Lower leg skin (tissue), 4 donors: ENCODE results near the gene UQCRQ. TPM values are rescaled to one million over a fixed set of nuclear protein-coding genes. Genes with fewer than 3 reads are reported as not detected.

Experiments used
- DNase-seq, 2 donors: peaks; one replicate each; pipeline ENCODE4 v3.0.0-alpha.2; 2019; ENCODE audit warnings: low spot score in 2 of 2
- H3K4me3 ChIP-seq: fragments of 200-600 bp; sonication (generic); 2 replicates; pipeline ENCODE4 v1.5.1; 2017; ENCODE audit warnings: mild to moderate bottlenecking, low read depth; ENCODE audit not compliant: poor library complexity, severe bottlenecking
- POLR2A ChIP-seq, 2 donors: fragments of 450-650 bp; IDR thresholded peaks; one replicate each; pipeline ENCODE4 v1.6.1; 2016 to 2017; ENCODE audit warnings: antibody characterized with exemption in 2 of 2, mild to moderate bottlenecking in 1 of 2, moderate library complexity in 1 of 2
- WGBS, 2 donors: methylation state at CpG; one replicate each; pipeline ENCODE4 v1.1.5; 2018; 5-methylcytosine and 5-hydroxymethylcytosine counted together
- intact Hi-C: fragments of 100-400 bp; cut with DNase I; formaldehyde crosslinking; loops from one replicate; pipeline ENCODE4 v1.15.0; 2023; ENCODE audit warnings: low total_unique reads
- total RNA-seq, 4 donors: library from RNA; depleted of rRNA; stranded (reverse); fragments of >200 nt; gene quantifications; one replicate each; pipeline ENCODE4 v1.1.0, GENCODE V29; 2016
- TF ChIP-seq, protein P1 (sequence below), 3 donors: fragments of 450-650 bp; IDR thresholded peaks; one replicate each; pipeline ENCODE4 v1.5.1; 2016; ENCODE audit warnings: antibody characterized with exemption in 3 of 3, mild to moderate bottlenecking in 3 of 3, moderate library complexity in 2 of 3

Gene UQCRQ
- total RNA-seq, 4 donors from 2014 or later, result 56.0 to 122 (median 88.0) TPM

DNA sequence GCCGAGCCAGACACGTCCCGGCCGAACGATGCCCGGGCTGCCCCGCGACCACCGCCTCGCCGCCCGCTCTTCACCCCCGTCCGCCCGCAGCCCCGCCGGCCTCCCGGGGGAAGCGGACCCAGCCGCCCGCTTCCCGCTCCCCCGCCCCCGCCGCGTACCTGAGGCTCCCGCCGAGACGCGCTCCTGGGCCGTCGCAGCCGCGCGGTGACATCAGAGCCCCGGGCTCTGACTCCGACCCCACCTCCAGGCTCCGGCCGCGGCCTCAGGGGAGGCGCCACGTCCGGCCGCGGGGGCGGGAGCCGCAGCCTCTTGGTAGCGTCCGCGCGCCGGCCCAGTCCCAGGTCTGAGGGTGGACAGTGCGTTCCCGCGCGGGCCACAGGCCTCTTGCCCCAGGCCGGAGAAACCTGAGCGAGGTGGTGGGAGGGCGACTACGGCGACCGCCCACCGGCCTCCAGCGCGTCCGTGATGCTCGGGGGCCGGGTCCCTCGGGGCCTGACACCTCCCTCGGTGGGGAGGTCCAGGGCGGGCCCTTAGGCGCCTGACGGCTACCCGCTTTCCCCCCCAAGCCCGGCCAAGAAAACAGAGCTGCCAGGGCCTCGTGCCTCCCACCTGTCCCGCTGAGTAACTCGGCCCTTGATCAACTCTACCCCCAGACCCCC lies 35.9 kb upstream of the UQCRQ start, which contains the start of gene SHROOM1:
SHROOM1 (minus strand) TSS at position 212 of the 659 bp plus-strand sequence. CDS start 4,507 bp downstream, outside the sequence.
- peak in 1 of 2 donors; percentile 89 for DNase-seq
- WGBS, 2 donors, result 14 to 70% methylated on average over 7 to 39 of the region's 78 CpGs
- intact Hi-C loops, result no loop called here
- peak within 1 kb of the TSS; percentile 54 for H3K4me3 ChIP-seq
- no peak for TF ChIP-seq POLR2A (IDR thresholded peaks at IDR 0.05)
- TF ChIP-seq, protein P1, sequence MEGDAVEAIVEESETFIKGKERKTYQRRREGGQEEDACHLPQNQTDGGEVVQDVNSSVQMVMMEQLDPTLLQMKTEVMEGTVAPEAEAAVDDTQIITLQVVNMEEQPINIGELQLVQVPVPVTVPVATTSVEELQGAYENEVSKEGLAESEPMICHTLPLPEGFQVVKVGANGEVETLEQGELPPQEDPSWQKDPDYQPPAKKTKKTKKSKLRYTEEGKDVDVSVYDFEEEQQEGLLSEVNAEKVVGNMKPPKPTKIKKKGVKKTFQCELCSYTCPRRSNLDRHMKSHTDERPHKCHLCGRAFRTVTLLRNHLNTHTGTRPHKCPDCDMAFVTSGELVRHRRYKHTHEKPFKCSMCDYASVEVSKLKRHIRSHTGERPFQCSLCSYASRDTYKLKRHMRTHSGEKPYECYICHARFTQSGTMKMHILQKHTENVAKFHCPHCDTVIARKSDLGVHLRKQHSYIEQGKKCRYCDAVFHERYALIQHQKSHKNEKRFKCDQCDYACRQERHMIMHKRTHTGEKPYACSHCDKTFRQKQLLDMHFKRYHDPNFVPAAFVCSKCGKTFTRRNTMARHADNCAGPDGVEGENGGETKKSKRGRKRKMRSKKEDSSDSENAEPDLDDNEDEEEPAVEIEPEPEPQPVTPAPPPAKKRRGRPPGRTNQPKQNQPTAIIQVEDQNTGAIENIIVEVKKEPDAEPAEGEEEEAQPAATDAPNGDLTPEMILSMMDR (IDR thresholded peaks at IDR 0.05), result no peak

DNA sequence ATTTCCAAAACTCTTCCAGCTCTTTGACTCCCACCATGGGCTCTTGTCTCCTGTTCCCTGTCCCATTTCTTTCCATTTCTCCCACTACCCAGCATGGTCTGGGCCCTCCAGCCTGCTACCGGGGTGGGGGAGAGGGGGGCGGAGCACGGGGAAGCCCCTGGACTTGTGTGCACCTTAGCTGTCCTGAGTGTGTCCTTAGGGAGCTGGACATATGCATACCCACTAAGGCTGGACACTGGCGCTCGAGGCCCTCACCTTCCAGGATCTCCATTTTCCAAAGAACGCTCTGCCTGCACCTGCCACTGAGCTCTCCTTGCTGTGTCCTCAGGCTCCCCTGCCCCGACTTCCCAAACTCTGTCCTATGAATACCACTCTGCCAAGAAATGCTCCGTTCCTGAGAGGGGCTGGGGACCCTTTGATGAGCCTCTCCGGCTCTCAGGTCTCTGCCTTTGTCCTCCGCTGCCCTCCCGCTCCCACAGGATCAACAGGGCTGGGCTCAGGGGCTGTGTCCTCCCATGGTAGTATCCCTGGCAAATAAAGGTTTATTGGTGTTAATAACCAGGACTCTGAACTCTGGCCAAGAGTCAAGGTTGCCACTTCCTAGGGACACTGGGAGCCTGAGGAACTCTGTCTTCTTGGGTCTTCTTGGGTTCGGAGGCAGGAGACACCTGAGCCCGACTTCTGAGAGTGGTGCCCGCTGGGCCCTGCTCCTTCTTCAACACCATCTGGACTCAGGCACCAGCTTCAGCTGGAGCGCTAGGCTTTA lies 35.2 kb upstream of the UQCRQ start:
- 93 to 94% methylated on average over 15 of the region's 15 CpGs for WGBS, 2 donors
- H3K4me3 ChIP-seq, result no peak overlapping the region
- no peak for DNase-seq
- intact Hi-C loops, result no loop called here
- no peak for TF ChIP-seq POLR2A (IDR thresholded peaks at IDR 0.05)
- TF ChIP-seq, protein P1 (IDR thresholded peaks at IDR 0.05), result no peak

DNA sequence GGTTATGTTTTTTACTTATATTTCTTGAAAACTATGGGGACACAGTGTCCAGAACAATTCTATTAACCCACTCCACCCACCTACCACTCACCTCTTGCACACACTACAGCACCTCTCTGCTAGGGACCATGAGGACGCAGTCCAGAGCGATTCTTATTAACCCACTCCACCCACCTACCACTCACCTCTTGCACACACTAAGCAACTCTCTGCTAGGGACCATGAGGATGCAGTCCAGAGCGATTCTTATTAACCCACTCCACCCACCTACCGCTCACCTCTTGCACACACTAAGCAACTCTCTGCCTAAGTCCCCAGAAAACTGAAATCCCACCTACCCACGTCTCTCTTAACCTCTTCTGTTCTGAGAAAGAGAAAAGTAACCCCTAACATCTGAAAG lies 33.8 kb upstream of the UQCRQ start:
- TF ChIP-seq, protein P1 (IDR thresholded peaks at IDR 0.05), result no peak
- TF ChIP-seq POLR2A (IDR thresholded peaks at IDR 0.05), result no peak
- intact Hi-C loops, result no loop called here
- 91 to 92% methylated on average over 5 of the region's 5 CpGs for WGBS, 2 donors
- no peak for DNase-seq
- H3K4me3 ChIP-seq, result no peak overlapping the region

DNA sequence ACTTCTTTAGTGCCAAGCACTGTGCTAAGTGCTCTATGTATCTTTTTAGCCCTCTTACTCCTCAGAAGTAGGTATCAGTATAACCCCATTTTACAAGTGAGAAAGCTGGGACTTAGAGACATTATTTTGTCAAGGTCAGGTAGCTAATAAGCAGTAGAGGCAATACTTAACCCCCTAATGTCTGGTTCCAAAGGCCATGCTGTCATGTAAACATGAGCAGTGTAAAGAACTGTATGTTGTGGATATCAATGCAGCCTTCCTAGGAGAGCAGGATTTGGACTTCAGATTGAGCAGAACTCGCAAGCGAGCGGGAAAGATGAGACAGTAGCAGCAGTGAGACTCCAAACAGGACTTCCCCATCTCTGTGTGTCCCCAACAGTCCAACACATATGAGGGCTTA lies 32.4 kb upstream of the UQCRQ start:
- DNase-seq, result peak in 1 of 2 donors; percentile 9
- intact Hi-C loops, result no loop called here
- no peak overlapping the region for H3K4me3 ChIP-seq
- 93 to 96% methylated on average over 3 of the region's 3 CpGs for WGBS, 2 donors
- TF ChIP-seq, protein P1 (IDR thresholded peaks at IDR 0.05), result no peak
- TF ChIP-seq POLR2A (IDR thresholded peaks at IDR 0.05), result no peak

DNA sequence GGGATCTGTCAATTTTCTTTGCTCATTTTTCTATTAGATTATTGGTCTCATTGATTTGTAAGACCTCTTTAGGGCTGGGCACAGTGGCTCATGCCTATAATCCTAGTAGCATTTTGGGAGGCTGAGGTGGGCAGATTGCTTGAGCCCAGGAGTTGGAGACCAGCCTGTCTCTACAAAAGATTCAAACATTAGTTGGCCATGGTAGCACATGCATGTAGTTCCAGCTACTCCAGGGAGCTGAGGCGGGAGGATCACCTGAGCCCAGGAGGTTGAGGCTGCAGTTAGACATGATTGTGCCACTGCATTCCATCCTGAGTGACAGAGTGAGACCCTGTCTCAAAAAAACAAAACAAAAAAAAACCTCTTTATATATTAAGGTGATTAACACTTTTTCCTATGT lies 29.6 kb upstream of the UQCRQ start:
- 86 to 100% methylated on average over 1 of the region's 1 CpG for WGBS, 2 donors
- TF ChIP-seq POLR2A (IDR thresholded peaks at IDR 0.05), result no peak
- TF ChIP-seq, protein P1 (IDR thresholded peaks at IDR 0.05), result no peak
- no peak overlapping the region for H3K4me3 ChIP-seq
- intact Hi-C loops, result no loop called here
- DNase-seq, result no peak
